ENCODE results near the gene PIP5KL1.

- no peak for TF ChIP-seq CTCF (conservative IDR thresholded peaks at IDR 0.05; ENCODE audit: low read length)
- TF ChIP-seq EZH2phosphoT487 (IDR thresholded peaks at IDR 0.05; ENCODE audit: borderline replicate concordance) = no peak
Measured at GRCh38 chr9:127953154-127953553, 22.6 kb upstream of the PIP5KL1 start.
